NCI-H2196 treated with DMSO at 0.1 percent for 48 hours (cell line): Measurements from ENCODE around the gene FLCN.
A peak's percentile ranks its signal among the peaks of the same experiment; 100 is the strongest.
"Not testable (repeated sequence)": the region's sequence is repeated elsewhere in the genome, so short reads cannot be mapped to it uniquely, and the experiment has no call there.

Experiments used
- DNase-seq: peaks from one replicate; lab custom pipeline; 2025; ENCODE audit not compliant: unreplicated experiment; lab: John Stamatoyannopoulos, UW

FLCN gene

DNA sequence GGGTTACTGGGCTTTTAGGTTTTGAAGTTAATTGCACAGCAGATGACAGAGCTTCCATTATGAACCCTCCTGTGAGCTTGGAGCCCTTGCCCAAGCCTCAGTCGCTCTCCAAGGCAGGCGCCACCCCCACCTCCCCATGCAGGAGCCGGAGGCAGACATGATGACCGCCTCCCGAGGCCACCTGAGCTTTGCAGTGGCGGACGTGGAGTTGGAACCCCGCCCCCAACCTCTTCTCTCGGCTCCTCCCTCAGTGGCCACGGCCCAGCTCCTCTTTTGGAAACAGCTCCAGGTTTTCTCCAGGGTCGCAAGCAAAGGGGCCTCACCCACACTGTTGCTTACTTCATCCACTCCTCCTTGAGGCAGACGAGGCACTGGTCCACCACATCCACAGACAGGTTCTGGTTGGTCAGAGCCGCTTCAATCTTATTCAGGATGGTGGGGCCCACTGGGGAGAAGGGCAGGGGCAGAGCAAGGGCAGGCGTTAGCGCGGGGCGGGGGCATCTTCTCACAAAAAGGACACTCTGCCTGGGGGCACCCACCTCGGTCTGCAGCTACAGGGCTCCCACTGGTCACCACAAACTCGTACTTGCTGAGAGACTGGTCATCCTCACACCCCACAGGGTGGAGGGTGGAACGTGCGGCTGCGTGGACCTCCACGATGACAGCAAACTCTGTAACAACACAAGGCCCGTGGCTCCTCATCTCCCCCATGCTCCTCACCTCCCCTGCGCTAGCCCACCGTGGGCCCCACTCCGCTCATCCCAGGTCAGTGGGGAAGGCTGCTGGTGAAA lies 22.1 kb downstream of the FLCN start:
- DNase-seq: no peak

- no peak for DNase-seq
Measured at GRCh38 chr17:17213775-17214174, 23.2 kb downstream of the FLCN start.

- DNase-seq: no peak
Measured at GRCh38 chr17:17207998-17208397, 29.0 kb downstream of the FLCN start.

DNA sequence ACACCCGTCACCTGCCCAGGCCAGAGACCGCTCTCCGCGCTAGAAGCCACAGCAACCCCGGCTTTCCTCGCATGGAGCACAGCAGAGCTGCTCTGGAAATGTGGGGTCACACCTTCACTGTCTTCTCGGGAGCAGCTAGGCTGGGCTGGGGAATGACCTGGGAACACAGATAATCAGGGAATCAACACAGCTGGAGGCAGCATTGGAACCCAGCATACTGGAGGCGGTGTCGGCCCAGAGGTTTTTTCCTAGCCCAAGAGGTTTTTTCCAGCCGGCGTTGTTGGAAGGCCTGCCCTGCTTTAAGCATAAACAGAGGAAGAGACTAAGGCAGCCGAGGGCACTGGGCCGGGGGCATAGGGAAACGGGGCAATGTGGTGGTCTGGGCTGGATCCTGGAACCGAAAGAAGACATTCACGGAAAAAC lies 30.0 kb downstream of the FLCN start:
- no peak for DNase-seq

GRCh38 chr17:17206124-17206912 lies 30.6 kb downstream of the FLCN start, which contains the start of gene PLD6:
PLD6 (minus strand) TSS chr17:17206333; CDS start chr17:17206286, 47 bp downstream.
- peak; percentile 71 for DNase-seq

GRCh38 chr17:17205368-17206123 lies 31.4 kb downstream of the FLCN start:
- no peak for DNase-seq

DNA sequence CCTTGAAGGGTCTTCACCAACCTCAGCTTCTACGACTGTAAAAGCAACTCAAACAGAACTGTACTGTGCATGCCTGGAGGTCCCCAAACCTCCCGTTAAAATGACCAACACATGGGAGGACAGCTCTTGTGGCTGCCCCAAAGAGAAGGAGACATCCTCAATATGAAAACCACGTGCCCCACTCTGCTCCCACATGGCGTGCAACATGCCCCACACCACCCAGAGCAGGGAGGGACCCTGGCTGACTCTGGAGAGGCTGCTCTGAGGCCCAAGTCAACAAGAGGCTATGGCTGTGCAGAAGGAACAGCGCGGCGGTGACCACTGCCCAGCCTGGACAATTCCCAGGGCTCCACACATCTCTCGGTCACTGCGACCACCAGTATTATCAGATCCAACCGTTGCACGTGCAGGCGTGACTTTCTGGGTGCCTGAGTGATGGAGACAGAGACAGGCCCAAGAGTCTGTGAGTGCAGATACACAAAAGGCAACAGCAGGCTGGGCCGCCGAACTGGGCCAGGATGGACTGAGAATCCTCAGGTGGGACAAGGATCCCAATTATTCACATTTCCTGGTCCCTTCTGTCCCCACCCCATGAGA lies 32.2 kb downstream of the FLCN start:
- DNase-seq: no peak

- no peak for DNase-seq
Measured at GRCh38 chr17:17204041-17204591, 32.9 kb downstream of the FLCN start.

DNA sequence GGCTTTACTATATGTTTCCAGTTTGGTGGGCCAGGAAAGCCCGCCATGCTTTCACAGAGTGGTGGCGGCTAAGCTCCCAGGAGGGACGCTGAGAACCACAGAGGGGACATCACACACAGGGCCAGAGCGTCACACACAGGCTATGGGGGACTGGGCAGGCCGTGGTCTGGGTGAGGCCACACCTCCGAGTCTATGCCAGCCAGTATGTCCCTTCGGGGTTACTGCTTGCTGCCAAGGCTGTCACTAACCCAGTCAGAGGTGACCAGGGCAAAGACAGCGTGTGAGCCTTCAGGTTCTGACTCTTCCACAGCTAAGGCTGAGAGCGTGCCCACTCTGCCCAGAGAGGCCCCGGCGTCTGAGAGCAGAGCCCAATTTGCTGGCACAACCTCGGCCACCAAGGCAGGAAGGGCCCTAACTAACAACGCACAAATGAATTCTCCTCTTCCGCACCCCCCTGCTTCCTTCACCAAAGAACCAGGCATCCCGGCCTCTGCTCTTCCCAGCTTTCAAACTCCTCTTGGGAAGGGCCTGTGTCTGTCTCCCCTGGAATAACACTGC lies 33.7 kb downstream of the FLCN start:
- no peak for DNase-seq

- DNase-seq: no peak
Measured at GRCh38 chr17:17201907-17202306, 35.1 kb downstream of the FLCN start.

GRCh38 chr17:17201271-17201670 lies 35.7 kb downstream of the FLCN start:
- no peak for DNase-seq

- no peak for DNase-seq
Measured at GRCh38 chr17:17200831-17201230, 36.1 kb downstream of the FLCN start.

GRCh38 chr17:17200311-17200710 lies 36.7 kb downstream of the FLCN start:
- no peak for DNase-seq

GRCh38 chr17:17198281-17198680 lies 38.7 kb downstream of the FLCN start:
- DNase-seq: no peak

DNA sequence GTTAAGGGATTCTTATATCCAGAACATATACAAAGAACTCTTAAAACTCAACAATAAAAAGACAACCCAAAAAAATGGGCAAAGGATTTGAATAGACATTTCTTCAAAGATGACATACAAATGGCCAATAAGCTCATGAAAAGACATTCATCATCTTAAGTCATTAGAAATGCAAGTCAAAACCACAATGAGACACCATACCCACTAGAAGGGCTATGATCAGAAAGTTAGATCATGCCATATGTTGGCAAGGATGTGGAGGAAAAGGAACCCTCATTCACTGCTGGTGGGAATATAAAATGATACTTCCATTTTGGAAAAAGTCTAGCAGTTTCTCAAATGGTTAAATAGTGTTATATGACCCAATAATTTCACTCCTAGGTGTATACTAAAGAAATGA lies 40.2 kb downstream of the FLCN start:
- no peak for DNase-seq

GRCh38 chr17:17195466-17195865 lies 41.5 kb downstream of the FLCN start:
- DNase-seq: not testable (repeated sequence)

- no peak for DNase-seq
Measured at GRCh38 chr17:17191961-17192381, 45.0 kb downstream of the FLCN start.

- no peak for DNase-seq
Measured at GRCh38 chr17:17191346-17191792, 45.6 kb downstream of the FLCN start.

GRCh38 chr17:17190188-17190587 lies 46.8 kb downstream of the FLCN start:
- no peak for DNase-seq

DNA sequence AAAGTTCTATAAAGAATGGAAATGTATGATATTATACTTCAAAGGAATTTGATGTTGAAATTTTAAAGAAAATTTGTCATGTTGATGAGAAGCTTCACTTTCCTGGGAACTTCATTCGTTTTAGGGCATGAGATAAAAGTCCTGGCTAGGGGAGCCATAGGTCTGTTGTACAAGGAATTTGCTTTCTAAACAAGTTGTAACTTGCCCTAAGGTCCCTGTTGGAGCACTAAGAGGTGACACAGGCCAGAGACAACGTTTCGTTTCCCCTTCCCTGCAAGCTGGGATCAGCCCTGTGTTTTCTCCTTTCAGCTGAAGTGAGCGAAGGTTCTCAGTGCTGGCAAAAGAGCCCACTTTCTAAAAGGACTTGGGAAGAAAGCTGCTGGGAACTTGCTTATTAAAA lies 47.4 kb downstream of the FLCN start:
- no peak for DNase-seq
